ENCODE measurements around the gene ST8SIA4. TPM values are rescaled to one million over a fixed set of nuclear protein-coding genes. Genes with fewer than 3 reads are reported as not detected.
A peak's percentile ranks its signal among the peaks of the same experiment; 100 is the strongest.

ST8SIA4 gene
- total and polyA plus RNA-seq, 10 of the 15 experiments (the other 5 are each of a cell fraction or from before 2014, with no cell fraction given): 4.4 to 30.9 (median 19.5) TPM

DNA sequence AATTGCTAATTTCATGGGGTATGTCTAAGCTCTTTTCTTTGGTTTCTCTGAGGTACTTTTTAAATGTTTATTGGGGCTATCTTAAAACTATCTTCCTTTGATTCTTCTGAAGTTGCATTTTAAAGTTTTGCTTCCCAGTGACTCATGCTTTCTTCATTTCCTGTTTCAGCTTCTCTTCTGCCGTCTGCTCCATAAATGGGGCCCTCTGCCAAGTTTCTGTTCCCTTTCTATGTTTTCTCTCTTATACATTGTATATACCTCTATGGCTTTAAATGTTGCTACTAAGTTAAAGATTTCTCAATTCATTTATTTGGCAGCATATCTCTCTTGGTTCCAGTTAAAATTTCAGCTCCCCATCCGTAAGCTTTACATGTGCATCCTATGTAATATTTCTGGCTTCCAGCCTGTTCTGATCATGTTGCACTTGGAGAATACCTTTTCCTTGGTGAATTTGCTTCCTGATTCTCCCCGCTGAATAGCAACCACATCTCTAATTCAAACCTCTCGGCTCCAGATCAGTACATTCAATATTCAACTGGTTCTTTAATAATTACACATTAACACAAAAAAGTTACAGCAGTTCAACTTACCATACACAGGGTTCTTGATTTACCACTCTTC is 125.3 kb downstream of the ST8SIA4 start (continued):
- TF ChIP-seq RELB (IDR thresholded peaks at IDR 0.05; ENCODE audit: low read depth): peak; percentile 91
- TF ChIP-seq SKIL (IDR thresholded peaks at IDR 0.05; ENCODE audit: low read depth, poor library complexity, severe bottlenecking): peak; percentile 90
- TF ChIP-seq TCF7 (IDR thresholded peaks at IDR 0.05; ENCODE audit: borderline replicate concordance): 0 out of 2 replicates have a peak, but pooled peaks have one; percentile 13
- TF ChIP-seq BACH1 (IDR thresholded peaks at IDR 0.05; ENCODE audit: borderline replicate concordance): peak; percentile 85; the same call in 1 of the 2 replicates
- TF ChIP-seq WRNIP1 (IDR thresholded peaks at IDR 0.05; ENCODE audit: borderline replicate concordance, low read depth, low read length): no peak
- TF ChIP-seq EED (IDR thresholded peaks at IDR 0.05; ENCODE audit: low read depth): peak; percentile 90
- peak; percentile 60; the same call in 1 of the 2 replicates for TF ChIP-seq CHD2 (IDR thresholded peaks at IDR 0.05; ENCODE audit: borderline replicate concordance, low read depth, low read length)
- TF ChIP-seq EP300 (IDR thresholded peaks at IDR 0.05; ENCODE audit: borderline replicate concordance in 1 of 2, control insufficient read depth in 1 of 2, low read depth in 2 of 2, low read length in 2 of 2): peak; percentile 73 to 94

Data from GM12878 (cell line).